Measurements from ENCODE around the gene MYO1B. TPM values are rescaled to one million over a fixed set of nuclear protein-coding genes. Genes with fewer than 3 reads are reported as not detected.

MYO1B gene
- total RNA-seq (1 to 10 TPM in 1 of 5 donors, under 1 TPM in 4; 0.39 to 1.3 (median 0.73) TPM), total RNA-seq (0.09 to 39.2 (median 0.91) reads per million in 29 experiments)
- 1.1 TPM for total RNA-seq (2013)

- H3K4me1 Mint-ChIP-seq = peaks cover 7 to 11% (median 8%) of the 10 kb centered on the region in 3 donors
- H3K27me3 ChIP-seq (replicated peaks in 1 of 2; ENCODE audit: control insufficient read depth in 2 of 2, extremely low read depth in 1 of 2, insufficient read depth in 2 of 2, low read length in 1 of 2) = peaks cover 0 to 13% of the 10 kb centered on the region in 2 experiments
- DNase-seq = peak in 29 of 35 experiments; percentile 0 to 58 (median 17)
- peak within 1 kb of the TSS; percentile 72 to 81 (median 74) for H3K4me3 Mint-ChIP-seq
- no peak within 1 kb of the TSS for H3K27ac ChIP-seq (ENCODE audit: low read length)
- CTCF ChIA-PET = no interaction called here
- no peaks in the 10 kb centered on the region for H3K9me3 Mint-ChIP-seq
- under 1% methylated on average over 76 of the region's 112 CpGs for WGBS (ENCODE audit: insufficient coverage)
- no peaks in the 10 kb centered on the region for H3K36me3 ChIP-seq (ENCODE audit: control insufficient read depth in 2 of 2, extremely low read depth in 1 of 2, insufficient read depth in 1 of 2, low read length in 1 of 2)
- peaks cover 2% of the 10 kb centered on the region for H3K9me3 ChIP-seq
- peak; percentile 63 to 81 (median 73) for ATAC-seq (replicated peaks in 1 of 4)
- peak within 1 kb of the TSS; percentile 46 to 67 for H3K4me3 ChIP-seq (ENCODE audit: control insufficient read depth in 1 of 2, extremely low read depth in 1 of 2, low read length in 1 of 2)
- H3K4me1 ChIP-seq (ENCODE audit: control insufficient read depth in 1 of 2, extremely low read depth in 1 of 2, insufficient read depth in 2 of 2, low read length in 2 of 2) = peaks cover 0 to 6% of the 10 kb centered on the region in 2 experiments
- H3K27me3 Mint-ChIP-seq = peaks cover 11 to 15% of the 10 kb centered on the region in 2 donors
- POLR2A ChIA-PET = no interaction called here
- no peak within 1 kb of the TSS for H3K27ac Mint-ChIP-seq
- no peaks in the 10 kb centered on the region for H3K36me3 Mint-ChIP-seq
Measured at GRCh38 chr2:191245046-191245868, at the start of gene MYO1B. Gene MYO1B, plus strand, starts transcription at chr2:191245404. Its CDS starts 31,492 bp downstream, at chr2:191276896.

- Mint-ChIP-seq H3K4me3 (no peak overlapping the region), H3K4me1 (peaks cover 37 to 46% (median 44%) of the 10 kb centered on the region in 3 donors), H3K27ac (no peak overlapping the region), H3K9me3 (no peaks in the 10 kb centered on the region), H3K27me3 (no peaks in the 10 kb centered on the region), H3K36me3 (no peaks in the 10 kb centered on the region)
- Histone ChIP-seq H3K27me3 (replicated peaks in 1 of 2; ENCODE audit: control insufficient read depth in 2 of 2, extremely low read depth in 1 of 2, insufficient read depth in 2 of 2, low read length in 1 of 2) (no peaks in the 10 kb centered on the region), H3K4me1 (ENCODE audit: control insufficient read depth in 1 of 2, extremely low read depth in 1 of 2, insufficient read depth in 2 of 2, low read length in 2 of 2) (peaks cover 19 to 21% of the 10 kb centered on the region in 2 experiments), H3K27ac (ENCODE audit: low read length) (no peak overlapping the region), H3K4me3 (ENCODE audit: control insufficient read depth in 1 of 2, extremely low read depth in 1 of 2, low read length in 1 of 2) (no peak overlapping the region), H3K36me3 (ENCODE audit: control insufficient read depth in 2 of 2, extremely low read depth in 1 of 2, insufficient read depth in 1 of 2, low read length in 1 of 2) (no peaks in the 10 kb centered on the region), H3K9me3 (no peaks in the 10 kb centered on the region)
- ChIA-PET CTCF (interaction anchor here in 1 of 2 donors (0.7 to 1.4 kb wide), 2 partner anchors 9 to 49 kb away, joined by 3 read pairs; no protein-coding TSS in a partner anchor), POLR2A (no interaction called here)
- no peak for DNase-seq
- ATAC-seq (replicated peaks in 1 of 4) = no peak
- WGBS (ENCODE audit: insufficient coverage) = 100% methylated on average over 2 of the region's 3 CpGs
Measured at GRCh38 chr2:191197096-191197495, 48.1 kb upstream of the MYO1B start.

- H3K4me1 ChIP-seq (ENCODE audit: control insufficient read depth in 1 of 2, extremely low read depth in 1 of 2, insufficient read depth in 2 of 2, low read length in 2 of 2) = peaks cover 19 to 20% of the 10 kb centered on the region in 2 experiments
- H3K4me3 ChIP-seq (ENCODE audit: control insufficient read depth in 1 of 2, extremely low read depth in 1 of 2, low read length in 1 of 2) = no peak overlapping the region
- Mint-ChIP-seq H3K27ac (no peak overlapping the region), H3K36me3 (no peaks in the 10 kb centered on the region), H3K9me3 (no peaks in the 10 kb centered on the region), H3K4me1 (peaks cover 42 to 47% (median 46%) of the 10 kb centered on the region in 3 donors), H3K27me3 (no peaks in the 10 kb centered on the region), H3K4me3 (no peak overlapping the region)
- H3K36me3 ChIP-seq (ENCODE audit: control insufficient read depth in 2 of 2, extremely low read depth in 1 of 2, insufficient read depth in 1 of 2, low read length in 1 of 2) = no peaks in the 10 kb centered on the region
- H3K27ac ChIP-seq (ENCODE audit: low read length) = no peak overlapping the region
- no peaks in the 10 kb centered on the region for H3K27me3 ChIP-seq (replicated peaks in 1 of 2; ENCODE audit: control insufficient read depth in 2 of 2, extremely low read depth in 1 of 2, insufficient read depth in 2 of 2, low read length in 1 of 2)
- no peak for ATAC-seq (replicated peaks in 1 of 4)
- no peak for DNase-seq
- H3K9me3 ChIP-seq = no peaks in the 10 kb centered on the region
- CTCF ChIA-PET = interaction anchor here (0.5 to 1.4 kb wide), 2 partner anchors 8 to 1672 kb away, joined by 3 read pairs; no protein-coding TSS in a partner anchor
- POLR2A ChIA-PET = no interaction called here
- 95% methylated on average over 2 of the region's 4 CpGs for WGBS (ENCODE audit: insufficient coverage)
Measured at GRCh38 chr2:191198271-191198670, 46.9 kb upstream of the MYO1B start.

DNA sequence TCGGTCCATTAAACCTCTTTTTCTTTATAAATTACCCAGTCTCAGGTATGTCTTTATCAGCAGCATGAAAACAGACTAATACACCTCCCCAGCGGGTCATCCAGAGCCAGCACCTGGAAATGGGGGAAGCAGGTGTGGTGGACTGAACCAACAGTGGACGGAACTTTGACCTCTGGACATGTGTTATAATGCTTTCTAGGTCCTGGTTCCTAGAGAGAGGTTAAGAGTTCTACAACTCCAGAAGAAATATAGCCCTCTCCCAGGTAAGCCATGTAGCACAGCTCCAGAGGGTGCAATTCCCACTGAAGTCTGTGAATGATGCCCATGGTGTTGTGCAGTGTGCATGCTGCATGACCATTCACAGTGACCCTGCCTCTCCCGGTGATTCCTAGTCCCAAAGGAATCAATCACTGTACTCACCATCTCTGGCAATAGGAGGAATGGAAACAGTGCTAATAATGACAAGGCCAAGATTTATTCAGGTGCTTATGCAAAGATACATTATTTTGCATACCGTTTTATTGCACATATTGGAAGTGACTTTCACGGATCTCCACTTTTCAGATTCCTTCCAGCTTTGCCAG is 45.2 kb upstream of the MYO1B start:
- Histone ChIP-seq H3K4me1 (ENCODE audit: control insufficient read depth in 1 of 2, extremely low read depth in 1 of 2, insufficient read depth in 2 of 2, low read length in 2 of 2) (peaks cover 3 to 15% of the 10 kb centered on the region in 2 experiments), H3K27me3 (replicated peaks in 1 of 2; ENCODE audit: control insufficient read depth in 2 of 2, extremely low read depth in 1 of 2, insufficient read depth in 2 of 2, low read length in 1 of 2) (no peaks in the 10 kb centered on the region), H3K36me3 (ENCODE audit: control insufficient read depth in 2 of 2, extremely low read depth in 1 of 2, insufficient read depth in 1 of 2, low read length in 1 of 2) (no peaks in the 10 kb centered on the region), H3K9me3 (no peaks in the 10 kb centered on the region), H3K27ac (ENCODE audit: low read length) (no peak overlapping the region), H3K4me3 (ENCODE audit: control insufficient read depth in 1 of 2, extremely low read depth in 1 of 2, low read length in 1 of 2) (no peak overlapping the region)
- H3K4me3 Mint-ChIP-seq = no peak overlapping the region
- DNase-seq (no peak), ATAC-seq (replicated peaks in 1 of 4) (no peak)
- H3K36me3 Mint-ChIP-seq = no peaks in the 10 kb centered on the region
- peaks cover 38 to 41% (median 41%) of the 10 kb centered on the region in 3 donors for H3K4me1 Mint-ChIP-seq
- POLR2A ChIA-PET = interaction anchor here in 1 of 2 donors (0.5 kb wide), 1 partner anchor 1437 kb away, joined by 3 read pairs; no protein-coding TSS in a partner anchor
- H3K27me3 Mint-ChIP-seq = no peaks in the 10 kb centered on the region
- no peak overlapping the region for H3K27ac Mint-ChIP-seq
- WGBS (ENCODE audit: insufficient coverage) = no CpG with 5 or more reads among the region's 6 CpGs
- H3K9me3 Mint-ChIP-seq = no peaks in the 10 kb centered on the region
- CTCF ChIA-PET = interaction anchor here in 1 of 2 donors (0.7 to 1.2 kb wide), 2 partner anchors 37 to 147 kb away, joined by 3 read pairs; no protein-coding TSS in a partner anchor

- no peak overlapping the region for H3K27ac ChIP-seq (ENCODE audit: low read length)
- no peak overlapping the region for H3K4me3 ChIP-seq (ENCODE audit: control insufficient read depth in 1 of 2, extremely low read depth in 1 of 2, low read length in 1 of 2)
- peaks cover 2 to 16% of the 10 kb centered on the region in 2 experiments for H3K4me1 ChIP-seq (ENCODE audit: control insufficient read depth in 1 of 2, extremely low read depth in 1 of 2, insufficient read depth in 2 of 2, low read length in 2 of 2)
- H3K27me3 ChIP-seq (replicated peaks in 1 of 2; ENCODE audit: control insufficient read depth in 2 of 2, extremely low read depth in 1 of 2, insufficient read depth in 2 of 2, low read length in 1 of 2) = no peaks in the 10 kb centered on the region
- H3K36me3 ChIP-seq (ENCODE audit: control insufficient read depth in 2 of 2, extremely low read depth in 1 of 2, insufficient read depth in 1 of 2, low read length in 1 of 2) = no peaks in the 10 kb centered on the region
- DNase-seq (no peak), ATAC-seq (replicated peaks in 1 of 4) (no peak)
- WGBS (ENCODE audit: insufficient coverage) = no CpG with 5 or more reads among the region's 1 CpG
- Mint-ChIP-seq H3K4me1 (peaks cover 39 to 47% (median 41%) of the 10 kb centered on the region in 3 donors), H3K27me3 (no peaks in the 10 kb centered on the region), H3K9me3 (no peaks in the 10 kb centered on the region), H3K4me3 (no peak overlapping the region), H3K36me3 (no peaks in the 10 kb centered on the region), H3K27ac (no peak overlapping the region)
- ChIA-PET POLR2A (interaction anchor here in 1 of 2 donors (1.0 kb wide), 1 partner anchor 8 kb away, joined by 3 read pairs; no protein-coding TSS in a partner anchor), CTCF (no interaction called here)
- no peaks in the 10 kb centered on the region for H3K9me3 ChIP-seq
Measured at GRCh38 chr2:191200910-191201309, 44.3 kb upstream of the MYO1B start.

- Histone ChIP-seq H3K9me3 (no peaks in the 10 kb centered on the region), H3K4me3 (ENCODE audit: control insufficient read depth in 1 of 2, extremely low read depth in 1 of 2, low read length in 1 of 2) (no peak overlapping the region), H3K4me1 (ENCODE audit: control insufficient read depth in 1 of 2, extremely low read depth in 1 of 2, insufficient read depth in 2 of 2, low read length in 2 of 2) (peaks cover 9 to 30% of the 10 kb centered on the region in 2 experiments), H3K36me3 (ENCODE audit: control insufficient read depth in 2 of 2, extremely low read depth in 1 of 2, insufficient read depth in 1 of 2, low read length in 1 of 2) (no peaks in the 10 kb centered on the region), H3K27me3 (replicated peaks in 1 of 2; ENCODE audit: control insufficient read depth in 2 of 2, extremely low read depth in 1 of 2, insufficient read depth in 2 of 2, low read length in 1 of 2) (no peaks in the 10 kb centered on the region), H3K27ac (ENCODE audit: low read length) (peak overlapping the region; percentile 56)
- DNase-seq (peak in 1 of 35 experiments; percentile 41), ATAC-seq (replicated peaks in 1 of 4) (no peak)
- CTCF ChIA-PET = no interaction called here
- Mint-ChIP-seq H3K4me3 (no peak overlapping the region), H3K27ac (peak overlapping the region; percentile 68 to 77), H3K4me1 (peaks cover 46 to 56% (median 50%) of the 10 kb centered on the region in 3 donors), H3K36me3 (no peaks in the 10 kb centered on the region), H3K27me3 (no peaks in the 10 kb centered on the region), H3K9me3 (no peaks in the 10 kb centered on the region)
- WGBS (ENCODE audit: insufficient coverage) = no CpG with 5 or more reads among the region's 2 CpGs
- POLR2A ChIA-PET = no interaction called here
Measured at GRCh38 chr2:191202209-191202721, 42.9 kb upstream of the MYO1B start.
